B cell (primary cell): ENCODE data around the gene ZNF483. TPM values are rescaled to one million over a fixed set of nuclear protein-coding genes. Genes with fewer than 3 reads are reported as not detected.

Experiments used
- ATAC-seq: fragments of 200-7000 bp; cut with Tn5 transposase; one replicate; pipeline ENCODE4 v1.10.0; 2021; ENCODE audit warnings: low read depth, mild to moderate bottlenecking, moderate number of reproducible peaks, moderate library complexity
- CTCF ChIA-PET: fragments of 350-600 bp; sonication (Branson Sonifier 250); formaldehyde crosslinking; loops from one replicate; lab custom pipeline; 2021; ENCODE audit warnings: antibody characterized with exemption, inconsistent platforms; lab: Charles Lee
- POLR2A ChIA-PET: fragments of 350-600 bp; sonication (Branson Sonifier 250); formaldehyde crosslinking; loops from one replicate; lab custom pipeline; 2021; ENCODE audit warnings: antibody characterized with exemption; lab: Charles Lee
- DNase-seq: peaks from one replicate; pipeline ENCODE4 v3.0.0; 2013
- H2AFZ ChIP-seq: 2 replicates; pipeline ENCODE4 v1.6.1; 2012; ENCODE audit warnings: mild to moderate bottlenecking, low read depth, low read length; ENCODE audit not compliant: insufficient read depth, poor library complexity, severe bottlenecking
- H3K27ac ChIP-seq, 2 donors: 1 replicate in 1 of 2; 2 replicates in 1 of 2; pipeline ENCODE4 v1.5.1; 2012 to 2013; ENCODE audit warnings: low read length in 2 of 2, mild to moderate bottlenecking in 2 of 2, moderate library complexity in 1 of 2
- H3K27me3 ChIP-seq, 4 experiments: fragments of 200-600 bp in 1 of 4; sonication (generic) in 1 of 4; replicated peaks in 1 of 4; 1 replicate in 2 of 4; 2 replicates in 2 of 4; pipeline versions ENCODE4 v1.6.1 to v1.7.0; 2013 to 2016; ENCODE audit warnings: low read length in 3 of 4, mild to moderate bottlenecking in 2 of 4, mixed read lengths in 1 of 4, moderate library complexity in 1 of 4; ENCODE audit not compliant: insufficient read depth in 4 of 4, control insufficient read depth in 3 of 4; ENCODE audit errors: control extremely low read depth in 1 of 4
- H3K36me3 ChIP-seq, 2 experiments: replicated peaks in 1 of 2; 1 replicate in 1 of 2; 2 replicates in 1 of 2; pipeline versions ENCODE4 v1.6.1 to v1.7.1; 2013; ENCODE audit warnings: low read length in 1 of 2; ENCODE audit not compliant: insufficient read depth in 2 of 2, control insufficient read depth in 1 of 2; ENCODE audit errors: control extremely low read depth in 1 of 2, extremely low read depth in 1 of 2
- H3K4me1 ChIP-seq, 2 donors: fragments of 200-600 bp in 1 of 2; sonication (generic) in 1 of 2; 1 replicate in 1 of 2; 2 replicates in 1 of 2; pipeline versions ENCODE4 v1.5.1 to v1.6.1; 2013 to 2017; ENCODE audit warnings: low read length in 2 of 2; ENCODE audit not compliant: control insufficient read depth in 2 of 2, insufficient read depth in 2 of 2
- H3K4me2 ChIP-seq: replicated peaks from 2 replicates; pipeline ENCODE3; 2012; ENCODE audit warnings: mild to moderate bottlenecking, low read depth, low read length; ENCODE audit not compliant: poor library complexity, severe bottlenecking
- H3K4me3 ChIP-seq, 5 experiments: fragments of 200-600 bp in 1 of 5; sonication (generic) in 1 of 5; 1 replicate in 3 of 5; 2 replicates in 2 of 5; pipeline versions ENCODE4 v1.5.1 to v1.7.0; 2011 to 2016; ENCODE audit warnings: low read length in 4 of 5, mild to moderate bottlenecking in 4 of 5, low read depth in 2 of 5, control low read depth in 1 of 5, moderate library complexity in 1 of 5; ENCODE audit not compliant: insufficient read depth in 1 of 5; ENCODE audit errors: control extremely low read depth in 1 of 5, extremely low read depth in 1 of 5
- H3K79me2 ChIP-seq: fragments of 200-600 bp; sonication (generic); one replicate; pipeline ENCODE4 v1.6.0; 2016; ENCODE audit warnings: low read length; ENCODE audit not compliant: control insufficient read depth, insufficient read depth
- H3K9ac ChIP-seq: fragments of 200-600 bp; sonication (generic); 2 replicates; pipeline ENCODE4 v1.6.1; 2017; ENCODE audit warnings: mild to moderate bottlenecking, low read length, moderate library complexity
- H3K9me3 ChIP-seq, 3 donors: one replicate each; pipeline versions ENCODE4 v1.6.1 to v1.7.1; 2013; ENCODE audit warnings: low read length in 2 of 3; ENCODE audit not compliant: control insufficient read depth in 2 of 3, insufficient read depth in 1 of 3; ENCODE audit errors: control extremely low read depth in 1 of 3
- H4K20me1 ChIP-seq: 2 replicates; pipeline ENCODE4 v1.6.0; 2012; ENCODE audit warnings: mild to moderate bottlenecking, low read length; ENCODE audit not compliant: insufficient read depth, control insufficient read depth, poor library complexity, severe bottlenecking
- H3K27ac Mint-ChIP-seq: one replicate; pipeline ENCODE4 v1.8.0; 2021; ENCODE audit warnings: mixed read lengths
- H3K27me3 Mint-ChIP-seq: one replicate; pipeline ENCODE4 v1.8.0; 2021; ENCODE audit warnings: mixed read lengths
- H3K4me1 Mint-ChIP-seq: one replicate; pipeline ENCODE4 v1.8.0; 2021; ENCODE audit warnings: mixed read lengths
- H3K4me3 Mint-ChIP-seq: one replicate; pipeline ENCODE4 v1.8.0; 2021; ENCODE audit warnings: mixed read lengths
- H3K9me3 Mint-ChIP-seq: one replicate; pipeline ENCODE4 v1.8.0; 2022; ENCODE audit warnings: mixed read lengths; ENCODE audit not compliant: insufficient read depth
- EZH2 ChIP-seq: IDR thresholded peaks from 2 replicates; pipeline ENCODE4 v1.6.1; 2012; ENCODE audit warnings: borderline replicate concordance, low read depth, mild to moderate bottlenecking, moderate library complexity, low read length; ENCODE audit not compliant: insufficient read depth, poor library complexity, severe bottlenecking
- WGBS: methylation state at CpG from one replicate; pipeline ENCODE4 v1.1.5; 2013; ENCODE audit warnings: missing lambda C conversion rate; ENCODE audit not compliant: insufficient coverage; 5-methylcytosine and 5-hydroxymethylcytosine counted together
- intact Hi-C: fragments of 100-400 bp; cut with micrococcal nuclease; formaldehyde crosslinking; loops from one replicate; pipeline ENCODE4 v1.10.0; 2022
- polyA plus RNA-seq: library from polyadenylated mRNA; depleted of rRNA; stranded (reverse); fragments of >200 nt; gene quantifications from 2 replicates; pipeline ENCODE4 v1.2.3, GENCODE V29; 2012
- total RNA-seq, 2 donors: library from RNA; stranded (reverse); fragments of 120-200 nt in 1 of 2; gene quantifications; 1 replicate in 1 of 2; 2 replicates in 1 of 2; pipeline versions ENCODE4 v1.2.3 to v1.2.4, GENCODE V29; 2013 to 2022
- TF ChIP-seq, protein P1 (sequence below): fragments of 200-600 bp; IDR thresholded peaks from one replicate; pipeline ENCODE4 v1.8.0; 2022; ENCODE audit warnings: antibody characterized with exemption, mild to moderate bottlenecking

The ZNF483 gene
- total and polyA plus RNA-seq, 2 donors (not counting 1 experiment from before 2014, with no cell fraction given): 0.43 to 3.0 TPM

DNA sequence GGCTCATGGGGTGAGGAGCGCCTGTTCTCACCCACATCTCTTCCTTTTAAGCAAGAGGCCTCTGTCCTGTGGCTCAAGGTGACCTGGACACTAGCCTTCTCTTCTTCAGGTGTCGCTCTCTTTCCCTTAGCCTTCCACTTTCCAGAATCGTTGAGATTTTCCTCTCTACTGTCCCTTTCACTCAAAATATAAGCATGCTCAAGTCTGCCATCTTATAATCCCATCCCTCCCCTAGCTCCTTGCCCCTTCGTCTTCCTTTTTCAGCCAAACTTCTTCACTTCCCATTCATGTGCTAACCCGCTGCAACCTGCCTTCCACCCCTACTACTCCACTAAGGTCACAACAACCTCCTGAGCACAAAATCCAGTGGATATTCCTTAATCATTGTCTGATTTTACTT lies 61.4 kb downstream of the ZNF483 start:
- TF ChIP-seq EZH2: no peak
- TF ChIP-seq, protein P1, sequence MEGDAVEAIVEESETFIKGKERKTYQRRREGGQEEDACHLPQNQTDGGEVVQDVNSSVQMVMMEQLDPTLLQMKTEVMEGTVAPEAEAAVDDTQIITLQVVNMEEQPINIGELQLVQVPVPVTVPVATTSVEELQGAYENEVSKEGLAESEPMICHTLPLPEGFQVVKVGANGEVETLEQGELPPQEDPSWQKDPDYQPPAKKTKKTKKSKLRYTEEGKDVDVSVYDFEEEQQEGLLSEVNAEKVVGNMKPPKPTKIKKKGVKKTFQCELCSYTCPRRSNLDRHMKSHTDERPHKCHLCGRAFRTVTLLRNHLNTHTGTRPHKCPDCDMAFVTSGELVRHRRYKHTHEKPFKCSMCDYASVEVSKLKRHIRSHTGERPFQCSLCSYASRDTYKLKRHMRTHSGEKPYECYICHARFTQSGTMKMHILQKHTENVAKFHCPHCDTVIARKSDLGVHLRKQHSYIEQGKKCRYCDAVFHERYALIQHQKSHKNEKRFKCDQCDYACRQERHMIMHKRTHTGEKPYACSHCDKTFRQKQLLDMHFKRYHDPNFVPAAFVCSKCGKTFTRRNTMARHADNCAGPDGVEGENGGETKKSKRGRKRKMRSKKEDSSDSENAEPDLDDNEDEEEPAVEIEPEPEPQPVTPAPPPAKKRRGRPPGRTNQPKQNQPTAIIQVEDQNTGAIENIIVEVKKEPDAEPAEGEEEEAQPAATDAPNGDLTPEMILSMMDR: no peak
- Mint-ChIP-seq H3K27me3 (no peaks in the 10 kb centered on the region), H3K4me1 (no peaks in the 10 kb centered on the region), H3K4me3 (no peak overlapping the region), H3K9me3 (no peaks in the 10 kb centered on the region), H3K27ac (no peak overlapping the region)
- ChIA-PET CTCF (no interaction called here), POLR2A (no interaction called here)
- WGBS: 91% methylated on average over 3 of the region's 5 CpGs
- ATAC-seq: no peak
- intact Hi-C loops: no loop called here
- H3K27ac ChIP-seq: no peak overlapping the region
- no peak overlapping the region for H3K4me3 ChIP-seq
- H3K79me2 ChIP-seq: no peaks in the 10 kb centered on the region
- H3K36me3 ChIP-seq: no peaks in the 10 kb centered on the region
- no peak overlapping the region for H3K9ac ChIP-seq
- no peak overlapping the region for H3K4me2 ChIP-seq
- no peaks in the 10 kb centered on the region for H3K4me1 ChIP-seq
- no peak overlapping the region for H2AFZ ChIP-seq
- no peaks in the 10 kb centered on the region for H3K9me3 ChIP-seq
- no peaks in the 10 kb centered on the region for H4K20me1 ChIP-seq
- no peaks in the 10 kb centered on the region for H3K27me3 ChIP-seq
- no peak for DNase-seq

DNA sequence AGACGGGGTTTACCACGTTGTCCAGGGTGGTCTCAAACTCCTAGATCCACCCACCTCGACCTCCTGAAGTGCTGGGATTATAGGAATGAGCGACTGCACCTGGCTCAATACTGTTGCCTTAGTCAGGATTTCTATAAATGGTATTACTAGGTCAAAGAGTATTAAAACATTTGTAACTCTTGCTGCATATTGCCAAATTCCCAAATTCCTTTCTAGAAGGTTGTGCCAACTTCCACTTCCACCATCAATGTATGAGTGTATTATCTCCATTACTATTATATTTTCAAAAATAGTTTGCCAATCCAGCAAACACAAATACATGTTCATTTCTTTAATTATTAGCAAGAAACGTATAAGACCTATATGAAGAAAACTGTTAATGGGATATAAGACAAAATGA lies 63.9 kb downstream of the ZNF483 start:
- H3K9me3 Mint-ChIP-seq: no peaks in the 10 kb centered on the region
- CTCF ChIA-PET: no interaction called here
- no peak overlapping the region for H3K27ac ChIP-seq
- H3K9me3 ChIP-seq: no peaks in the 10 kb centered on the region
- H3K27ac Mint-ChIP-seq: no peak overlapping the region
- no peaks in the 10 kb centered on the region for H3K4me1 Mint-ChIP-seq
- intact Hi-C loops: no loop called here
- no peak overlapping the region for H3K9ac ChIP-seq
- no CpG with 5 or more reads among the region's 5 CpGs for WGBS
- no peak for ATAC-seq
- no peak overlapping the region for H3K4me2 ChIP-seq
- no peak overlapping the region for H2AFZ ChIP-seq
- H3K36me3 ChIP-seq: no peaks in the 10 kb centered on the region
- no peak for TF ChIP-seq EZH2
- TF ChIP-seq, protein P1: no peak
- H4K20me1 ChIP-seq: no peaks in the 10 kb centered on the region
- no peaks in the 10 kb centered on the region for H3K27me3 Mint-ChIP-seq
- no peak overlapping the region for H3K4me3 ChIP-seq
- no peaks in the 10 kb centered on the region for H3K4me1 ChIP-seq
- no peak overlapping the region for H3K4me3 Mint-ChIP-seq
- POLR2A ChIA-PET: no interaction called here
- no peaks in the 10 kb centered on the region for H3K27me3 ChIP-seq
- DNase-seq: no peak
- H3K79me2 ChIP-seq: no peaks in the 10 kb centered on the region
